ENCODE measurements around the gene RIMBP3B. TPM values are rescaled to one million over a fixed set of nuclear protein-coding genes. Genes with fewer than 3 reads are reported as not detected.
"Not testable (repeated sequence)": the region's sequence is repeated elsewhere in the genome, so short reads cannot be mapped to it uniquely, and the experiment has no call there.

The RIMBP3B gene
- polyA plus RNA-seq, 1 donor = not detected

GRCh38 chr22:21417853-21418252, 34.3 kb downstream of the RIMBP3B start:
- not testable (repeated sequence) for DNase-seq

DNA sequence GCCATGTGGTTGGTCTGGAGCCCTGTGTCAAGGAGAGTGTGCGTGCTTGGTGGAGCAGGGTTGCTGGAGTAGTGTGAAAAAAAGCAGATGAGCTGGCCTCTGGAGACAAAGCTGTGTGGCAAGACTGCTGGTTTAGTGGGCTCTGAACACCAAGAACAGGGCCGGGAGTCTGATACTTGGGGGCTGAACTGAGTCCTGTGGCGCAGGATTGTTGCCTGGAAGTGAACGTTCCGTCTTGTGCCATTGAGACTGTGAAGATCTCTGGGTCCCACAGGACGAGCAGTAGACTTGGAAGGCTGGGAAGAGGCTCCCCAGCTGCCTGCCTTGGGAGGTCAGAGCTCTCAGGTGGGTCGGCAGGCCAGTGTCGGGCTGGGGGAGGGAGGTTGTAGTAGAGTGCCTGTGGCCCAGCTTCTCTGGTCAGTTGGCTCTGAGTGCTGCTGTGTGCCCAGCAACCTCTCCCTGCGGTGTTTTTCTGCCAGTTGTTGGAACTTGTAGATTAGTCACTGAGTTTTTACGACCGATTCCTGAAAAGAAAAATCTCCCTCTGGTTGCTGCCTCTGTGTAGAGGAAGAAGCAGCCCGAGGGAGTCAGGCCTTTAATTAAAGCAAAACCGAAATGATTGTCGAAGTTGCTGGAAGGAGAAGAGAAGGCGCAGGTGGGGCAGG, 35.6 kb downstream of the RIMBP3B start:
- not testable (repeated sequence) for DNase-seq

DNA sequence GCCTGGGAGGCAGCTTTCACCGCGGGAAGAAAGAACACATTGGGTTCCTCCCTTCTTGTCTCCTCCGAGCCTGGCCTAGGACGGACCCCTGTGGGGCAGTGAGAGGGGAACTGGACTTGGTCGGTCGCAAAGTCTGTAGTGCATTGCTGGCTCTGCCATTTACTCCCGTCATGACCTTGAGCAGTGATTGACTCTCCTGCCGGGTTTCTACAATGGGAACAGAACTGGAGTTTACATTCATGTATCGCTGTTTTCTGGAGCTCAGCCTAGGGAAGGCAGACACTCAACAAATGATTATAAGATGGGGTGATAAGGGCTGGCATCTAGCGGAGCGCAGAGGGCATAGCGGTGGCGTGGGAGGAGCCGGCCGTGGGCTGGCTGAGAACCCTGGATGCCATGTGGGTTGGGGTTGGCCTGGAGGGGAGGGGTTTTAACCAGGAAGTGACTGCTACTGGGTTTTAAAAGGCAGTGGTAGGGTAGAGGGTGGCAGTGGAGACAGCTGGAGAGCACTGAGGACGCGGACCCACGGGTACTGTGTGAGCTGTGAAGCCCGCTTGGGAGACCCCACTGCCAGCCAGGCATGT, 36.7 kb downstream of the RIMBP3B start:
- DNase-seq = not testable (repeated sequence)

DNA sequence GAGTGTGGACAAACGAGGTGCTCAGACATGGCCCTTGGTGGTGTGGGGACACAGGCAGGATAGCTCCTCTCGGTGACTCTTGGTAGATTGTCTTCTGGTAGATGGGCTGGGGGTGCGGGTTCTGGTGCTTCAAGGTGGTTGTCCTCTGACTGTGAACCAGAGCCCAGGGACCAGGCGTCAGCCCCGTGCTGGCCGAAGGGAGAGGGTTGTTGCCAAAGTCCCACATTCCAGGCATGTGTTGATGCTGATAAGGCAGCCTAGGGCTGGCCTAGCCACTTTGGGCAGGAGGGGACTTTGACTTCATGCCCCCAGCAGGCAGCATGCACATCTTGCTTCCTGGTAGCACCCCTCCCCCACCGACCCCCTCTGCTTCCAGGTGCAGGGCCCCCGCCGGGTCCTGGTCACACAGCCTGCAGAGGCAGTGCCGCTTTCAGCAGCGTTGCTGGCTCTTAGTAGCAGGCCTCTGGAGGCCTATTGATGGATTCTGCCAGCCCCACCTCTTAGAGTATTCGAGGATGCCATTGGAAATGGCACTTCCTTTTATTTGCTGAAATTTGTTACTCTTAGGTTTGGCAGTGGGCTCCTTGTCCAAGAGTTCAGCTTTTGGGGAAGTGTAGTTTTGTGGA, 40.6 kb downstream of the RIMBP3B start:
- not testable (repeated sequence) for DNase-seq

DNA sequence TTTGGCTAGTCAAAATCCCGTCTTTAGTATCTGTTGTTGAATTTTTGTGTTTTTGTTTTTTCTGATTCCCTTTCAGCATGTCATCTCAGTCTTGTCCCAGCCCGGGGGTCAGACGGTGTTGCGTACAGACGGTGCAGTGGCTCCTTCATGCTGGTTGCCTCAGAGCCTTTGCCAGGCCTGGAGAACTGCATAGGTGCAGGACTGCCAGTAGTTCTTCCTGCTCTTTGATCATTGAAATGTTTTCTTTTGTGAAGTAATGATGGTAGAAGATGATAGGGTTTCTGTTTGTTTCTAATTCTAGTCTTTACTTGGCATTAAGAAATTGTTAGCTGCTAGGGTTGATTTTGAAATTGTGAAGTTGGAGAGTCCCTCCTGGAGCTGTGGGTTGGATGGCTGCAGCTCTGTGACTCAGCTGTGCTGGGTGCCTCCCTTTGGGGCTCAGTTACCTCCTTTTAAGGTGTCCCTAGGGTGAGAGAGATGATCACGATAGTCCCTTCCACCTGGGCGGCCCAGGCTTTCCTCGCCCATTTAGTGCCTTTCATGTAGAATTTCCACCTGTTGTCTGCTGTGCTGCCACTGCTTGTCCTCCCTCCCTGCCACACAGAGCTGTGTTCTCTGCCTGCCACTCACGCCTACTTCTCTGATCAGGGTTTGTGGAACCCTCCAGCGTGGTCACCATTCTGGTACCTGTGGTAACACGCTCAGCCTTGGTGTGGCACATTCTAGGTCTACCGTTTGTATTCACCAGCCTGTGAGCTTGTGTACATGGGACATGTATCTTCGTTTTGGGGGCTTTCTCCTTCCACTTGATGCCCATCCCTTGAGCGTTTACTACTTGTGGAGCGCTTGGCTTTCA, 51.1 kb downstream of the RIMBP3B start:
- not testable (repeated sequence) for DNase-seq

DNA sequence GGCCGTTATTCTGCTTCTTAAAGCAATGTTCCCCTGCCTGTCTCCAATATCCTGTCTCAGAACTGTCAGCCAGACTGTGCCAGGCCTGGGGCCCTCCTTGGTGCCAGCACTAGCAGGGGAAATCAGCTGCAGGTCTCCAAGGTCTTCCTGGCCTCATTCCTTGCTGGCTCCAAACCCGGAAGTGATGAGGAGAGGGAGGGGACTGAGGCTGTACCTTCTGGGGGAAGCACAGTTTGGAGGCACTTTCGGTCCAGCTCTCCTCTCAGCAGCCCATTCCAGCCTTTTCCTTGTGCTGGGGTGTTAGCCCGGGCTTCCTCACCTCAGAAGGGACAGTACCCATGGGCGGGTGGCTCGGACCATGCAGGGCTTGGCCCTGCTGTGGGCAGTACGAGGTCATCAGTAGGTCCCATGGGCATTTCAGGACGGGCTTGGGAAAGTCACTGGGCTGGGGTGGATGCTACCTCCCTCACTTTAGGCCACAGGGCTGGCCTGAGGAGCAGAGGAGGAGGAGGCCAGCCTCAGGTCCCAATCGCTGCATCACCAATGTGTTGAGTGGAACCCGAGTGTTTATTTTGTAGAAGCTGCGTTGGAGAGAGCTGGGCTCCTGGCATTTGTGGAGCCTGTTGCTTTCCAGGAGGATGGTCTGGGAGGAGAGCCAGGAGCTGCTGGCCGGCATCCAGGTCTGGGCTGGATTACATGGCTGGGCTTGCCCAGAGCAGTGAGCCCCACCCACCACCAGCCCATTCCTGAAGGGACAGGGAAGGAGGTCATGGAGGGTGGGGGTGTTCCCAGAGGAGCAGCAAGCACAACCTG, 52.7 kb downstream of the RIMBP3B start:
- not testable (repeated sequence) for DNase-seq

DNA sequence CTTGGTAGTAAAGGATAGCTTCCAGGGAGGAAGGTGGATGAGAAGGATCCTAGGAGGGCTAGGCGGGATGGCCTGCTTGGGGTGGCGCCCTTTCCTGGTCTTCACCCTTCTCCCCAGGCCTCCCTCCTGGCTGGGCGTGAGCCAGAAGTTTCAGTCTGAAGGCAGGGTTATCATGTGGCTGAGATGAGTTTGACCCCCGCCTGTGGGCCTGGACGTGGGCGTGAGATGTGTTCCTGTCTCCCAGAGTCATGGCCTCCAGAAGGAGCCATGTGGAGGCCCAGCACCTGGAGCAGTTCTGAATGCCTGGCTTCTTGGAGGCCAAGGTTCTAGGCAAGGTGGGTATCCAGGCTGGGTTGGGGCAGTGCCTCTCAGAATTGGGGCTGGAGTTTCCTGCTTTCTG, 54.5 kb downstream of the RIMBP3B start:
- not testable (repeated sequence) for DNase-seq

Other genes with a start within 250 kb of the RIMBP3B start
- gene HIC2, start 33.6 kb downstream of the RIMBP3B start, polyA plus RNA-seq (ENCODE audit: insufficient read length) = 9.7 TPM
- gene TMEM191C, start 83.6 kb downstream of the RIMBP3B start, polyA plus RNA-seq (ENCODE audit: insufficient read length) = 1.8 TPM
- 0.20 TPM for gene RIMBP3C, start 167.7 kb downstream of the RIMBP3B start, polyA plus RNA-seq (ENCODE audit: insufficient read length)
- 53.8 TPM for gene UBE2L3, start 184.0 kb downstream of the RIMBP3B start, polyA plus RNA-seq (ENCODE audit: insufficient read length)
- gene YDJC, start 246.3 kb downstream of the RIMBP3B start, polyA plus RNA-seq (ENCODE audit: insufficient read length) = 8.8 TPM
- gene CCDC116, start 249.0 kb downstream of the RIMBP3B start, polyA plus RNA-seq (ENCODE audit: insufficient read length) = 0.58 TPM